Pancreas (tissue), 10 donors: ENCODE data around the gene CYP8B1. TPM values are rescaled to one million over a fixed set of nuclear protein-coding genes. Genes with fewer than 3 reads are reported as not detected.

ENCODE experiments used
- ATAC-seq, 4 donors: fragments of 200-7000 bp; cut with Tn5 transposase; one replicate each; pipeline versions ENCODE4 v1.8.0 to v1.9.1; 2020; ENCODE audit warnings: mild to moderate bottlenecking in 4 of 4, moderate library complexity in 4 of 4
- DNase-seq, 6 donors: peaks; one replicate each; pipeline ENCODE4 v3.0.0-alpha.2; 2020
- FAIRE-seq: peaks from 2 replicates; lab custom pipeline; 2012; peaks lifted over from hg19 to GRCh38; lab: Jason Lieb, UNC
- H3K27ac ChIP-seq, 4 donors: fragments of 200-600 bp; sonication (generic); 1 replicate in 3 of 4; 2 replicates in 1 of 4; pipeline versions ENCODE4 v1.5.0 to v1.8.0; 2020
- H3K27me3 ChIP-seq, 4 donors: fragments of 200-600 bp; one replicate each; pipeline ENCODE4 v1.8.0; 2021
- H3K36me3 ChIP-seq, 3 donors: fragments of 200-600 bp; sonication (generic) in 1 of 3; one replicate each; pipeline versions ENCODE4 v1.5.0 to v1.8.0; 2020 to 2021
- H3K4me1 ChIP-seq, 3 donors: fragments of 200-600 bp; one replicate each; pipeline ENCODE4 v1.8.0; 2021
- H3K4me3 ChIP-seq, 4 donors: fragments of 200-600 bp; sonication (generic) in 2 of 4; one replicate each; pipeline versions ENCODE4 v1.5.0 to v1.8.0; 2020 to 2021
- H3K9me3 ChIP-seq, 4 donors: fragments of 200-600 bp; one replicate each; pipeline ENCODE4 v1.8.0; 2021
- WGBS, 2 donors: extraction: QIAGEN DNeasy Blood & Tissue Kit; methylation state at CpG; one replicate each; pipeline ENCODE4 v1.1.7; 2013; 5-methylcytosine and 5-hydroxymethylcytosine counted together
- intact Hi-C, 3 donors: fragments of 100-400 bp; cut with DNase I; formaldehyde crosslinking; loops; one replicate each; pipeline versions ENCODE4 v1.11.1 to v1.14.2; 2022
- polyA plus RNA-seq, 2 donors: library from polyadenylated mRNA; stranded (reverse); fragments of 200-250 nt; gene quantifications; one replicate each; pipeline ENCODE4 v1.2.3, GENCODE V29; 2013
- total RNA-seq, 6 donors: library from RNA; stranded (reverse); fragmentation: NEBNext Ultra II Directional in 4 of 6; extraction: Animal tissue kit (Norgen Biotek cat#: 25700) in 4 of 6; gene quantifications; one replicate each; pipeline versions ENCODE4 v1.2.1 to v1.2.4, GENCODE V29; 2021 to 2023
- TF ChIP-seq, protein P1 (sequence below), 4 donors: fragments of 200-600 bp; sonication (generic) in 3 of 4; IDR thresholded peaks; one replicate each; pipeline versions ENCODE4 v1.5.0 to v1.8.0; 2021; ENCODE audit warnings: antibody characterized with exemption in 4 of 4
- donor health status: healthy with polysubstance abuse.
- donor health status: DM: no; HTN: no; CAD: no; lungs with moderate emphysema.
- donor health status: DM: no; HTN: no; CAD: no.
- donor health status: control.
- donor health status: control.
- donor health status: Bipolar disorder and iron deficiency.
- donor health status: DM: yes; HTN: yes; CAD: no.
- donor health status: DM: no; HTN: no; CAD: no.
- donor health status: DM: no; HTN: no; CAD: no.
- donor health status: DM: yes; HTN: yes; CAD: no.

Gene CYP8B1
- total and polyA plus RNA-seq, 8 donors: 0.22 TPM; not detected in 7

DNA sequence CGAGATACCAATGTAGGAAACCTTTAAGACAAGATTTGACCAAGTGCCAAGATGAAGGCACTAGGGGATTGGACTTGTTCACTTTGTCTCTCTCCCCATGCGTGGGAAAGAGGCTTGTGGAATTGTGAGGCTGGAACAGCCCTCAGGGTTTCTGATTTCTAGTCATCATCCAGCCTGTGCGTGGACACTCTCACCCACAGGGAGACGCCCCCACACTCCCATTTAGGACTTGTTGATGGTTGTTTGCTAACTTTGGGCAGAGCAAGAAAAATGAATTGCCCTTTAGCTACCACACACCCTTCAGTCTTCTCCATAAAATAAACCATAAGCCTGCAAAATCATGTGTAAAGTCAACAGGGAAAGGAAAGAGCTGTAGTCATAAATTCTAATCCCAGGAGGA, 48.0 kb downstream of the CYP8B1 start:
- intact Hi-C loops: no loop called here
- TF ChIP-seq, protein P1, sequence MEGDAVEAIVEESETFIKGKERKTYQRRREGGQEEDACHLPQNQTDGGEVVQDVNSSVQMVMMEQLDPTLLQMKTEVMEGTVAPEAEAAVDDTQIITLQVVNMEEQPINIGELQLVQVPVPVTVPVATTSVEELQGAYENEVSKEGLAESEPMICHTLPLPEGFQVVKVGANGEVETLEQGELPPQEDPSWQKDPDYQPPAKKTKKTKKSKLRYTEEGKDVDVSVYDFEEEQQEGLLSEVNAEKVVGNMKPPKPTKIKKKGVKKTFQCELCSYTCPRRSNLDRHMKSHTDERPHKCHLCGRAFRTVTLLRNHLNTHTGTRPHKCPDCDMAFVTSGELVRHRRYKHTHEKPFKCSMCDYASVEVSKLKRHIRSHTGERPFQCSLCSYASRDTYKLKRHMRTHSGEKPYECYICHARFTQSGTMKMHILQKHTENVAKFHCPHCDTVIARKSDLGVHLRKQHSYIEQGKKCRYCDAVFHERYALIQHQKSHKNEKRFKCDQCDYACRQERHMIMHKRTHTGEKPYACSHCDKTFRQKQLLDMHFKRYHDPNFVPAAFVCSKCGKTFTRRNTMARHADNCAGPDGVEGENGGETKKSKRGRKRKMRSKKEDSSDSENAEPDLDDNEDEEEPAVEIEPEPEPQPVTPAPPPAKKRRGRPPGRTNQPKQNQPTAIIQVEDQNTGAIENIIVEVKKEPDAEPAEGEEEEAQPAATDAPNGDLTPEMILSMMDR (IDR thresholded peaks at IDR 0.05): no peak
- ATAC-seq (no peak), FAIRE-seq (no peak), DNase-seq (no peak)
- Histone ChIP-seq H3K9me3 (no peaks in the 10 kb centered on the region), H3K36me3 (no peaks in the 10 kb centered on the region), H3K27ac (no peak overlapping the region), H3K27me3 (no peaks in the 10 kb centered on the region), H3K4me1 (no peaks in the 10 kb centered on the region), H3K4me3 (no peak overlapping the region)
- WGBS, 2 donors: 82 to 91% methylated on average over 4 of the region's 4 CpGs

DNA sequence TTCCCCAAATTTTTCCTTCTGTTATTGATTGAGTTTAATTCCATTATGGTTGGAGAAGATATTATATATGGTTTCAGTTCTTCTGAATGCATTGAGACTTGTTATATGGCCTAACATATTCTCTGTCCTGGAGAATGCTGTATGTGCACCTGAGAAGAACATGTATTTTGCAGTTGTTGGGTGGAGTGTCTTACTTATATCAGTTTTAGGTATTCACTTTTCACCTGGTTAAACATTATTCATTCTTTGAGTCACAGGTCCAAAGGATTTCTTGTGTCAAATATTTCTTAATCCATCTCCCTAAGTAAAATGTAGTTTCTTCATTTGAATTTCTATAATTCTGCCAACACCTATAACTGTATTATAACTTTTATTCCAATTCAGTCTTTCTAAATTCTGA, 48.7 kb downstream of the CYP8B1 start:
- Histone ChIP-seq H3K4me3 (no peak overlapping the region), H3K4me1 (no peaks in the 10 kb centered on the region), H3K27me3 (no peaks in the 10 kb centered on the region), H3K27ac (no peak overlapping the region), H3K36me3 (no peaks in the 10 kb centered on the region), H3K9me3 (no peaks in the 10 kb centered on the region)
- TF ChIP-seq, protein P1 (IDR thresholded peaks at IDR 0.05): no peak
- FAIRE-seq (no peak), DNase-seq (no peak), ATAC-seq (no peak)
- intact Hi-C loops: no loop called here

DNA sequence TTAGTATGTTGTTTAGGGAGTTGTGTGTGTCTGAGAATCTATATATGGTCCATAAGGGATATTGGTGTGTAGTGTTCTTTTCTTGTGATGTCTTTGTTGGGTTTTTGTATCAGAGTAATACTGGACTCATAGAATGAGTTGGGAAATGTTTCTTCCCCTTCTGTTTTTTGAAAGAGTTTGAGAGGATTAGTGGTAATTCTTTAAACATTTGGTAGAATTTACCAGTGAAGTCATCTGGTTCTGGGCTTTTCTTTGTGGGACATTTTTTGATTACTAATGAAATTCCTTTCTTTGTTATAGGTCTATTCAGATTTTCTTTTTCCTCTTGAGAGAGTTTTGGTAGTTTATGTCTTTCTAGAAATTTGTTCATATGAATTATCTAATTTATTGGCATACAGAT, 49.5 kb downstream of the CYP8B1 start:
- Histone ChIP-seq H3K27ac (no peak overlapping the region), H3K4me3 (no peak overlapping the region), H3K4me1 (no peaks in the 10 kb centered on the region), H3K9me3 (no peaks in the 10 kb centered on the region), H3K36me3 (no peaks in the 10 kb centered on the region), H3K27me3 (no peaks in the 10 kb centered on the region)
- no peak for DNase-seq
- intact Hi-C loops: no loop called here
- TF ChIP-seq, protein P1 (IDR thresholded peaks at IDR 0.05): no peak
- no peak for ATAC-seq
- no peak for FAIRE-seq

DNA sequence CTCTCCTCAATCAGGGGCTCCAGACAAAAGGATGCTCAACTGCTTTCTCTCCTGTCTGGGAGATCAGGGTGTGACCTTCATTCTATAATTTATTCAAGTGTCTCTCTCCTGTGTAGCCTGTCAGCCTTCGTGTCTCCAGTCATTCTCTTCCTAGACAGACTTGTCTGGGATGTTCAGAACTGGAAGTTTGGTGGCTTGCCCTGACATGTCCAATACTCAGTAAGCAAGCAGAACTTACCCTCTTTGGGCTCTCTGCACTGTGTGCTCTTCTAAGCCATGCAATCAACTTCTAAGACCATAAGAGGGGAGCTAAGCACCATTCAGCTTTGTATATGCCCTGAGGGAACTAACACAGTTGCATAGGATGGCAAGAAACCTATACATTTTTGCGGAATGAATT, 52.3 kb downstream of the CYP8B1 start:
- ATAC-seq (no peak), FAIRE-seq (no peak), DNase-seq (no peak)
- H3K4me1 ChIP-seq: peaks cover 4 to 7% (median 6%) of the 10 kb centered on the region in 3 donors
- TF ChIP-seq, protein P1 (IDR thresholded peaks at IDR 0.05): no peak
- no peaks in the 10 kb centered on the region for H3K27me3 ChIP-seq
- WGBS, 2 donors: 75 to 78% methylated on average over 2 of the region's 2 CpGs
- H3K27ac ChIP-seq: no peak overlapping the region
- H3K9me3 ChIP-seq: no peaks in the 10 kb centered on the region
- no peaks in the 10 kb centered on the region for H3K36me3 ChIP-seq
- intact Hi-C loops: no loop called here
- no peak overlapping the region for H3K4me3 ChIP-seq

DNA sequence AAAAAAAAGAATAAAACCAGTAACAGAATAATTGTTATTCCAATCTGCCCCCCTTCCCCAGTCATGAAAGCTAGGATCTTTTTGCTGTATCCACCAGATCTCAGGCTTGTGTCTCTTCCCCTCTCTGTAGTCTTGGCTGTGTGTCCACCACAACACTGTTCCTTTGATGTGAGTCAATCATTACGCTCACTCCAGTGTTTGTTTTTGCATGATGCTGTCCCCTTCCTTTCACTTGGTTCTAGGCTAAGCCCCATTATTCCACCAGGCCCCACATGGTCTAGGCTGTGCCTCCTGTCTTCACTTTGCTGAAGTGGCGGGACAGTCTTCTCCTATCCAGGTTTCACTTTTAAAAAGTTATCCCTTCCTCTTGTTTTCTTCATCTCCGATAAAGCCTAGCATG, 52.9 kb downstream of the CYP8B1 start:
- H3K36me3 ChIP-seq: no peaks in the 10 kb centered on the region

More for the DNA sequence above, 52.9 kb downstream of the CYP8B1 start:
- FAIRE-seq: no peak
- peaks cover 4 to 7% (median 6%) of the 10 kb centered on the region in 3 donors for H3K4me1 ChIP-seq
- ATAC-seq: no peak
- H3K4me3 ChIP-seq: no peak overlapping the region
- H3K9me3 ChIP-seq: no peaks in the 10 kb centered on the region
- intact Hi-C loops: no loop called here
- TF ChIP-seq, protein P1 (IDR thresholded peaks at IDR 0.05): no peak
- no peak overlapping the region for H3K27ac ChIP-seq
- DNase-seq: no peak
- no peaks in the 10 kb centered on the region for H3K27me3 ChIP-seq
- 88 to 89% methylated on average over 3 of the region's 3 CpGs for WGBS, 2 donors

Other genes starting within 250 kb of the CYP8B1 start
- 10 to 100 TPM in 3 of 6 donors, 1 to 10 TPM in 3; 7.9 to 13.6 (median 10.2) TPM for gene ZBTB47, start 222.2 kb downstream of the CYP8B1 start, total RNA-seq
- gene ZBTB47, start 222.2 kb downstream of the CYP8B1 start, polyA plus RNA-seq: 10 to 100 TPM in 1 of 2 donors, 1 to 10 TPM in 1; 9.0 to 12.5 TPM
- gene KLHL40, start 190.3 kb downstream of the CYP8B1 start, total RNA-seq: not detected
- under 1 TPM in 1 of 2 donors, not detected in 1; 0.12 TPM for gene KLHL40, start 190.3 kb downstream of the CYP8B1 start, polyA plus RNA-seq
- gene HHATL, start 173.1 kb downstream of the CYP8B1 start, total RNA-seq: 1 to 10 TPM in 2 of 6 donors, under 1 TPM in 3, not detected in 1; 0.42 to 2.5 (median 1.00) TPM
- 10 to 100 TPM in 1 of 2 donors, 1 to 10 TPM in 1; 4.6 to 17.8 TPM for gene HHATL, start 173.1 kb downstream of the CYP8B1 start, polyA plus RNA-seq
- 1 to 10 TPM in 1 of 6 donors, under 1 TPM in 5; 0.18 to 1.0 (median 0.69) TPM for gene CCDC13, start 102.6 kb downstream of the CYP8B1 start, total RNA-seq
- gene CCDC13, start 102.6 kb downstream of the CYP8B1 start, polyA plus RNA-seq: 1 to 10 TPM in 1 of 2 donors, under 1 TPM in 1; 0.65 to 1.3 TPM
- 10 to 100 TPM; 14.6 to 34.9 (median 27.3) TPM for gene HIGD1A, start 71.4 kb downstream of the CYP8B1 start, total RNA-seq
- 10 to 100 TPM; 32.4 to 56.6 TPM for gene HIGD1A, start 71.4 kb downstream of the CYP8B1 start, polyA plus RNA-seq
- gene ACKR2, start 66.4 kb downstream of the CYP8B1 start, total RNA-seq: 1 to 10 TPM in 2 of 6 donors, under 1 TPM in 4; 0.37 to 1.7 (median 0.86) TPM
- under 1 TPM; 0.09 to 0.80 TPM for gene ACKR2, start 66.4 kb downstream of the CYP8B1 start, polyA plus RNA-seq
- 1 to 10 TPM; 5.7 to 9.9 (median 8.4) TPM for gene ZNF662, start 30.3 kb upstream of the CYP8B1 start, total RNA-seq
- 10 to 100 TPM in 1 of 2 donors, 1 to 10 TPM in 1; 5.4 to 10.3 TPM for gene ZNF662, start 30.3 kb upstream of the CYP8B1 start, polyA plus RNA-seq
- 1 to 10 TPM; 1.2 to 5.8 (median 2.2) TPM for gene GASK1A, start 103.4 kb upstream of the CYP8B1 start, total RNA-seq
- gene GASK1A, start 103.4 kb upstream of the CYP8B1 start, polyA plus RNA-seq: 1 to 10 TPM; 1.5 to 1.7 TPM
- 1 to 10 TPM; 6.0 to 9.9 (median 7.8) TPM for gene POMGNT2, start 230.2 kb upstream of the CYP8B1 start, total RNA-seq
- gene POMGNT2, start 230.2 kb upstream of the CYP8B1 start, polyA plus RNA-seq: 10 to 100 TPM in 1 of 2 donors, 1 to 10 TPM in 1; 4.4 to 13.5 TPM